Measurements from ENCODE around the gene INTS11. TPM values are rescaled to one million over a fixed set of nuclear protein-coding genes. Genes with fewer than 3 reads are reported as not detected.

INTS11 gene
- total and polyA plus RNA-seq, 2 of the 8 experiments (the other 6 are each of a cell fraction or from before 2014, with no cell fraction given): 113 to 243 TPM

GRCh38 chr1:1296070-1297061 lies 28.1 kb downstream of the INTS11 start (continued):
- TF ChIP-seq TAF7 (optimal IDR thresholded peaks at IDR 0.05; ENCODE audit: borderline replicate concordance, low read depth, low read length) (no peak), RNF2 (IDR thresholded peaks at IDR 0.05; ENCODE audit: borderline replicate concordance, low read depth, low read length, missing control alignments, poor library complexity, severe bottlenecking) (no peak), CHD1 (IDR thresholded peaks at IDR 0.05; ENCODE audit: low read depth, low read length) (no peak), PHF8 (conservative IDR thresholded peaks at IDR 0.05; ENCODE audit: low read depth, low read length) (no peak), CREB1 (IDR thresholded peaks at IDR 0.05) (no peak), HDAC2 (IDR thresholded peaks at IDR 0.05; ENCODE audit: borderline replicate concordance in 1 of 2, low read depth in 2 of 2, low read length in 2 of 2) (no peak), SP4 (IDR thresholded peaks at IDR 0.05; ENCODE audit: low read length) (no peak), GABPA (IDR thresholded peaks at IDR 0.05; ENCODE audit: borderline replicate concordance, insufficient read depth, low read length) (no peak), MAX (IDR thresholded peaks at IDR 0.05) (no peak), SAP30 (IDR thresholded peaks at IDR 0.05; ENCODE audit: insufficient read depth, insufficient replicate concordance, low read length) (no peak)

All from H1 (cell line).